Measurements from ENCODE around the gene CYBA.

The CYBA gene

GRCh38 chr16:88650749-88651275 lies at the start of gene CYBA:
CYBA (minus strand) TSS chr16:88651053; CDS start chr16:88651013, 40 bp downstream.
- DNase-seq: peak; percentile 13

GRCh38 chr16:88700322-88700635 lies 49.4 kb upstream of the CYBA start:
- DNase-seq: no peak

GRCh38 chr16:88699180-88699579 lies 48.3 kb upstream of the CYBA start:
- no peak for DNase-seq

- DNase-seq: no peak
Measured at GRCh38 chr16:88698646-88699045, 47.8 kb upstream of the CYBA start.

GRCh38 chr16:88697831-88698615 lies 47.2 kb upstream of the CYBA start:
- no peak for DNase-seq

- no peak for DNase-seq
Measured at GRCh38 chr16:88697116-88697830, 46.4 kb upstream of the CYBA start.

- DNase-seq: no peak
Measured at GRCh38 chr16:88696441-88696840, 45.6 kb upstream of the CYBA start.

GRCh38 chr16:88695753-88696152 lies 44.9 kb upstream of the CYBA start:
- no peak for DNase-seq

GRCh38 chr16:88695218-88695617 lies 44.4 kb upstream of the CYBA start:
- DNase-seq: no peak

- DNase-seq: no peak
Measured at GRCh38 chr16:88694221-88695087, 43.6 kb upstream of the CYBA start.

GRCh38 chr16:88693420-88694177 lies 42.7 kb upstream of the CYBA start:
- DNase-seq: no peak

GRCh38 chr16:88692861-88693260 lies 42.0 kb upstream of the CYBA start:
- DNase-seq: no peak

GRCh38 chr16:88691924-88692560 lies 41.2 kb upstream of the CYBA start:
- no peak for DNase-seq

GRCh38 chr16:88691129-88691813 lies 40.4 kb upstream of the CYBA start:
- DNase-seq: no peak

- DNase-seq: no peak
Measured at GRCh38 chr16:88690341-88691128, 39.7 kb upstream of the CYBA start.

GRCh38 chr16:88688013-88688778 lies 37.3 kb upstream of the CYBA start:
- DNase-seq: peak; percentile 76

GRCh38 chr16:88687676-88688012 lies 36.8 kb upstream of the CYBA start:
- DNase-seq: no peak

GRCh38 chr16:88687254-88687576 lies 36.4 kb upstream of the CYBA start:
- DNase-seq: no peak

- DNase-seq: peak; percentile 47
Measured at GRCh38 chr16:88686439-88687253, 35.8 kb upstream of the CYBA start, which contains the start of gene SNAI3. SNAI3 (minus strand) TSS chr16:88686507; CDS start chr16:88686406, 101 bp downstream.
